Mesenchymal stem cell (in vitro differentiated cells and primary cell): ENCODE data around the gene TUBB3.
A peak's percentile ranks its signal among the peaks of the same experiment; 100 is the strongest.

Experiments
- DNase-seq: peaks from one replicate; pipeline ENCODE4 v3.0.0-alpha.2; 2013
- H2AFZ ChIP-seq: one replicate; pipeline ENCODE4 v1.6.1; 2013; ENCODE audit warnings: low read depth, mild to moderate bottlenecking, control low read depth, inconsistent platforms, low read length, moderate library complexity
- H2AK5ac ChIP-seq: 2 replicates; pipeline ENCODE4 v1.6.1; 2013; ENCODE audit warnings: low read length, moderate library complexity, mild to moderate bottlenecking, inconsistent platforms; ENCODE audit not compliant: severe bottlenecking
- H2BK120ac ChIP-seq: one replicate; pipeline ENCODE4 v1.6.1; 2013; ENCODE audit warnings: low read depth, mild to moderate bottlenecking, inconsistent platforms, low read length, moderate library complexity
- H2BK12ac ChIP-seq, 2 experiments: one replicate each; pipeline ENCODE4 v1.6.1; 2013; ENCODE audit warnings: inconsistent platforms in 2 of 2, low read length in 2 of 2, mild to moderate bottlenecking in 2 of 2, moderate library complexity in 2 of 2, control low read depth in 1 of 2
- H2BK15ac ChIP-seq: one replicate; pipeline ENCODE4 v1.6.1; 2013; ENCODE audit warnings: mild to moderate bottlenecking, low read depth, inconsistent platforms; ENCODE audit not compliant: poor library complexity, severe bottlenecking
- H2BK5ac ChIP-seq: 2 replicates; pipeline ENCODE4 v1.6.1; 2013; ENCODE audit warnings: low read depth, mild to moderate bottlenecking, low read length, control low read depth, inconsistent platforms; ENCODE audit not compliant: poor library complexity, severe bottlenecking
- H3K14ac ChIP-seq, 2 experiments: one replicate each; pipeline ENCODE4 v1.6.1; 2013; ENCODE audit warnings: inconsistent platforms in 2 of 2, low read length in 2 of 2, control low read depth in 1 of 2, mild to moderate bottlenecking in 1 of 2, moderate library complexity in 1 of 2
- H3K18ac ChIP-seq, 2 experiments: one replicate each; pipeline ENCODE4 v1.6.1; 2013; ENCODE audit warnings: inconsistent platforms in 2 of 2, low read length in 2 of 2, control low read depth in 1 of 2, low read depth in 1 of 2, mild to moderate bottlenecking in 1 of 2
- H3K23ac ChIP-seq, 2 experiments: one replicate each; pipeline ENCODE4 v1.6.1; 2013; ENCODE audit warnings: inconsistent platforms in 2 of 2, low read length in 2 of 2, mild to moderate bottlenecking in 2 of 2, moderate library complexity in 2 of 2, control low read depth in 1 of 2
- H3K27ac ChIP-seq: 2 replicates; pipeline ENCODE4 v1.5.1; 2013; ENCODE audit warnings: mild to moderate bottlenecking, moderate library complexity, low read length, control low read depth, inconsistent platforms; ENCODE audit not compliant: poor library complexity, severe bottlenecking
- H3K27me3 ChIP-seq, 2 experiments: 2 replicates each; pipeline versions ENCODE4 v1.6.1 to v1.7.0; 2013; ENCODE audit warnings: low read length in 2 of 2, mild to moderate bottlenecking in 2 of 2, moderate library complexity in 2 of 2, control low read depth in 1 of 2, inconsistent platforms in 1 of 2; ENCODE audit not compliant: control insufficient read depth in 1 of 2, insufficient read depth in 1 of 2
- H3K36me3 ChIP-seq, 2 experiments: 2 replicates each; pipeline versions ENCODE4 v1.6.1 to v1.7.0; 2013; ENCODE audit warnings: low read length in 2 of 2, control low read depth in 1 of 2, inconsistent platforms in 1 of 2, low read depth in 1 of 2, mild to moderate bottlenecking in 1 of 2; ENCODE audit not compliant: insufficient read depth in 2 of 2, control insufficient read depth in 1 of 2
- H3K4ac ChIP-seq, 2 experiments: one replicate each; pipeline ENCODE4 v1.6.1; 2013; ENCODE audit warnings: inconsistent platforms in 2 of 2, low read length in 2 of 2, mild to moderate bottlenecking in 2 of 2, moderate library complexity in 2 of 2, control low read depth in 1 of 2, low read depth in 1 of 2
- H3K4me1 ChIP-seq: 2 replicates; pipeline ENCODE4 v1.6.1; 2013; ENCODE audit warnings: low read depth, low read length, control low read depth; ENCODE audit not compliant: control insufficient read depth, insufficient read depth
- H3K4me2 ChIP-seq: 2 replicates; pipeline ENCODE4 v1.6.1; 2013; ENCODE audit warnings: low read length, mild to moderate bottlenecking, inconsistent platforms; ENCODE audit not compliant: poor library complexity, severe bottlenecking
- H3K4me3 ChIP-seq, 2 experiments: 2 replicates each; pipeline versions ENCODE4 v1.5.1 to v1.7.0; 2013; ENCODE audit warnings: low read length in 2 of 2, mild to moderate bottlenecking in 2 of 2, control low read depth in 1 of 2, low read depth in 1 of 2; ENCODE audit not compliant: insufficient read depth in 1 of 2
- H3K79me1 ChIP-seq: replicated peaks from 2 replicates; pipeline ENCODE4 v1.6.1; 2013; ENCODE audit warnings: mild to moderate bottlenecking, control low read depth, low read length, inconsistent platforms; ENCODE audit not compliant: poor library complexity, severe bottlenecking
- H3K9ac ChIP-seq: 2 replicates; pipeline ENCODE4 v1.7.0; 2013; ENCODE audit warnings: mild to moderate bottlenecking, low read length, moderate library complexity
- H3K9me3 ChIP-seq: 2 replicates; pipeline ENCODE4 v1.7.0; 2013; ENCODE audit warnings: mild to moderate bottlenecking, low read length; ENCODE audit not compliant: control insufficient read depth
- H4K8ac ChIP-seq: one replicate; pipeline ENCODE4 v1.6.1; 2013; ENCODE audit warnings: inconsistent platforms, mild to moderate bottlenecking, low read length, moderate library complexity
- H4K91ac ChIP-seq: one replicate; pipeline ENCODE4 v1.6.1; 2013; ENCODE audit warnings: mild to moderate bottlenecking, low read length, inconsistent platforms
- WGBS: methylation state at CpG from one replicate; pipeline ENCODE4 v1.1.7; 2013; ENCODE audit warnings: mixed read lengths; 5-methylcytosine and 5-hydroxymethylcytosine counted together

The TUBB3 gene

DNA sequence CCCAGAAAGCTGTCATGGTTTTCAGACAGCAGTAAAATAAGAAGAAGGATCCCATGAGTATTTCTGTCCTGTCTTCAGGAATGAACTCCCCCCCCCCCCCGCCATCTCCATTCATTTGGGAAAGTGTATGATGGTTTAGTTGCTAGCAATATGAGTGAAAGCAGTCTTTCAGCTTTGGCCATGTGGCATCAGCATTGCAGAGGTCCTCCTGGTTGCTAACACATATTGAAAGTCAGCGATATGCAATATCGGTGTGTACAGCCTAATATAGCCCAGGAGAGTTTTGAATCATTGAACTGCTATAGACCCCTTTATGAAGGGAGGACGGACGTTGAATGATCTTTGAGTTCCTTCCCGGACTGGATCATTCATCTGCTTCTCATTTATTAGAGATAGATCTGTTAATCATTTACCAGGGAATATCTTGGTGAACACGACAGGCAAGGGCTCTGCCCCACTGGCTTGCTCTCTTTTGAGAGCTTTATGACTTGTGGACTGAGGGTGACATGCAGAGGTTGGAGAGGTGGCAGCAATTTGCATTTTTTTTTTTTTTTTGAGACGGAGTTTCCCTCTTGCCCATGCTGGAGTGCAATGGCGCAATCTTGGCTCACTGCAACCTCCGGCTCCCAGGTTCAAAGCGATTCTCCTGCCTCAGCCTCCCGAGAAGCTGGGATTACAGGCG lies 50.7 kb downstream of the TUBB3 start:
- H4K8ac ChIP-seq, result no peak overlapping the region
- H3K14ac ChIP-seq, result no peak overlapping the region
- no peak overlapping the region for H2BK5ac ChIP-seq
- peaks cover 18% of the 10 kb centered on the region for H3K4me1 ChIP-seq
- H4K91ac ChIP-seq, result no peak overlapping the region
- H2AK5ac ChIP-seq, result no peak overlapping the region
- peak overlapping the region in 1 of 2 experiments; percentile 99 for H3K4me3 ChIP-seq
- H2BK12ac ChIP-seq, result no peak overlapping the region
- no peaks in the 10 kb centered on the region for H3K27me3 ChIP-seq
- H2BK15ac ChIP-seq, result no peak overlapping the region
- H3K23ac ChIP-seq, result no peak overlapping the region
- no peak for DNase-seq
- H3K36me3 ChIP-seq, result peaks cover 16 to 22% of the 10 kb centered on the region in 2 experiments
- no peak overlapping the region for H3K4me2 ChIP-seq
- 95% methylated on average over 12 of the region's 13 CpGs for WGBS
- H3K79me1 ChIP-seq, result peaks cover 39% of the 10 kb centered on the region
- no peak overlapping the region for H3K4ac ChIP-seq
- H3K18ac ChIP-seq, result no peak overlapping the region
- H2AFZ ChIP-seq, result no peak overlapping the region
- H2BK120ac ChIP-seq, result no peak overlapping the region
- H3K27ac ChIP-seq, result no peak overlapping the region
- no peaks in the 10 kb centered on the region for H3K9me3 ChIP-seq
- H3K9ac ChIP-seq, result peak overlapping the region; percentile 98

DNA sequence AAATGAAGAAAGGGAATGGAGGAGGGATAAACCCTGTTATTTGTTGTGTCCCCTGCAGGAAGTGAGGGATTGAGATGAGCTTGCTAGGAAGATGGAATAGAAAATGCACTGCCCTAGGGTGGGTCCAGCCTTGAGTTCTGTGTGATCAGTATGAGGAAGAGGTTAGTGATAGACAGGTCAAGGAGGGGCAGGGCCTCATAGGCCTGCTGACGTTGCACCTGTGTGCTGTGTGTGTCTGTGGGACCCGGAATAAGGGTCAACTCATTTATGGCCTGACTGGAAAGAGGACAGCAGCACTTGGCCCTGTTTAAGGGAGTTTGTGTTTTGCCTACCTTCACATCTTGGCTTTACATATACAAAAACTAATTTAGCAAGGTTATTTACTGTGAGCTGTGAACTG lies 51.7 kb downstream of the TUBB3 start:
- Histone ChIP-seq H2BK15ac (no peak overlapping the region), H3K9me3 (no peaks in the 10 kb centered on the region), H4K8ac (no peak overlapping the region), H3K4me1 (peaks cover 18% of the 10 kb centered on the region), H3K4me2 (no peak overlapping the region), H3K4ac (no peak overlapping the region), H3K23ac (no peak overlapping the region), H4K91ac (no peak overlapping the region), H3K27me3 (no peaks in the 10 kb centered on the region), H3K36me3 (peaks cover 17 to 23% of the 10 kb centered on the region in 2 experiments), H3K4me3 (no peak overlapping the region), H3K14ac (no peak overlapping the region), H3K27ac (no peak overlapping the region), H3K9ac (no peak overlapping the region), H2AFZ (no peak overlapping the region), H3K79me1 (peaks cover 45% of the 10 kb centered on the region), H3K18ac (no peak overlapping the region), H2AK5ac (no peak overlapping the region), H2BK5ac (no peak overlapping the region), H2BK120ac (no peak overlapping the region), H2BK12ac (peak overlapping the region in 1 of 2 experiments; percentile 84)
- DNase-seq, result no peak
- WGBS, result 86% methylated on average over 1 of the region's 2 CpGs

GRCh38 chr16:89981414-89981813 lies 58.3 kb downstream of the TUBB3 start:
- Histone ChIP-seq H2AK5ac (no peak overlapping the region), H2BK15ac (no peak overlapping the region), H3K14ac (no peak overlapping the region), H3K23ac (no peak overlapping the region), H3K9ac (no peak overlapping the region), H3K4me3 (no peak overlapping the region), H2AFZ (no peak overlapping the region), H3K79me1 (peaks cover 38% of the 10 kb centered on the region), H3K27me3 (no peaks in the 10 kb centered on the region), H3K36me3 (peaks cover 66 to 74% of the 10 kb centered on the region in 2 experiments), H3K18ac (no peak overlapping the region), H4K8ac (no peak overlapping the region), H3K27ac (no peak overlapping the region), H3K4ac (no peak overlapping the region), H4K91ac (no peak overlapping the region), H3K4me2 (no peak overlapping the region), H2BK12ac (no peak overlapping the region), H2BK120ac (no peak overlapping the region), H3K4me1 (peaks cover 3% of the 10 kb centered on the region), H2BK5ac (no peak overlapping the region), H3K9me3 (no peaks in the 10 kb centered on the region)
- no peak for DNase-seq
- WGBS, result 99% methylated on average over 6 of the region's 8 CpGs

GRCh38 chr16:89982318-89982717 lies 59.2 kb downstream of the TUBB3 start:
- H2BK5ac ChIP-seq, result no peak overlapping the region
- H3K27ac ChIP-seq, result no peak overlapping the region
- H3K36me3 ChIP-seq, result peaks cover 75 to 83% of the 10 kb centered on the region in 2 experiments
- H2BK12ac ChIP-seq, result no peak overlapping the region
- DNase-seq, result no peak
- H2AK5ac ChIP-seq, result no peak overlapping the region
- no peak overlapping the region for H4K8ac ChIP-seq
- H3K79me1 ChIP-seq, result peaks cover 40% of the 10 kb centered on the region
- no peak overlapping the region for H2AFZ ChIP-seq
- peaks cover 3% of the 10 kb centered on the region for H3K4me1 ChIP-seq
- no peaks in the 10 kb centered on the region for H3K9me3 ChIP-seq
- no peak overlapping the region for H3K23ac ChIP-seq
- H2BK120ac ChIP-seq, result no peak overlapping the region
- WGBS, result 98% methylated on average over 8 of the region's 9 CpGs
- no peak overlapping the region for H3K18ac ChIP-seq
- H2BK15ac ChIP-seq, result no peak overlapping the region
- no peak overlapping the region for H3K9ac ChIP-seq
- no peak overlapping the region for H3K4me3 ChIP-seq
- H3K4me2 ChIP-seq, result no peak overlapping the region
- H3K14ac ChIP-seq, result no peak overlapping the region
- H3K27me3 ChIP-seq, result no peaks in the 10 kb centered on the region
- no peak overlapping the region for H3K4ac ChIP-seq
- no peak overlapping the region for H4K91ac ChIP-seq
